Hair follicular keratinocyte (primary cell): Measurements from ENCODE around the gene FAM219A. TPM values are rescaled to one million over a fixed set of nuclear protein-coding genes. Genes with fewer than 3 reads are reported as not detected.

Experiments used
- total RNA-seq: library from RNA; depleted of rRNA; stranded (reverse); fragments of >200 nt; gene quantifications from 2 replicates; pipeline ENCODE4 v1.2.3, GENCODE V29; 2015

The FAM219A gene
- 8.5 and 10.7 TPM in 2 replicates for total RNA-seq

DNA sequence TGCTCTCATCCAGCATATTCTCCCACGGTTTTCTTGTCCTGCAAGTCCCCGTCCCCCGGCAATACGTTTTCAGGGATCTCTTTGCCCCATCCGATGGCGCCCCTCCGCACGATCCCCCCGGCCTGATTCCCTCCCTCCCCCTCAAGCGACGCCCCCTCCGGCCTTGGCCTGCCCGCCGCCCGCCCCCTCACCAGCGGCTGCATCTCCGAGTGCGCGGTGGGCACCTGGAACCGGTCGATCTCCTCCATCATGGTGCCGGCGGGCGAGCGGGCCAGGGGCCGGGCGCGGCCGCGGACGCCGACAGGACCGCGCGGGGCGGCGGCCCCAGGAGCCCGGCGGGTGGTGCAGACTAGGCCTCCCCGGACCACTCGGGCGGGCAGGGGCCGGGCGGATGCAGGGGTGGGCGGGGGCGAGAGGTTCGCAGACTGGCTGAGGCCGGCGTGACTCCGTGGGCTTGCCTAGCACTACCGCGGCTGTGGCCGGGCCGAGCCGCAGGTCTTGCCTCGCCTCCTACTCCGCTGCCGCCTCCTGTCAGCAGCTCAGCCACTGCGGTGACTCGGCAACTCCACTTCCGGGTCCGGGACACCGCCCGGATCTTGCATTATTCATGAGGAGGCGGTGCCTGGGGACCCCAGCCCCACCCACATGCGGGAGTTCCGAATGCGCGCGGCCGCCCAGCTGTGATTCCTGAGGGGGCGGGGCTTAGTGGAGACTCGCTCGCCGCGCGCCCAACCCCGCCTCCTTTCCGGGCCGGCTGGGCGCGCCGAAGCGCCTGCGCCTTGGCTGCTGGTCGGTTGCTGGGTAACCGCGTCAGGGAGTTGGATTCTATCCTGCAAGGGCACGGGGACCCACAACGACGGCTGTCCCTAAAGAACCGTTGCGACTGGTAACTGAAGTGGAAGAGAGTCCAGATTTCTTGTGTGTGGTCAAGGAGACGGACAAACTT lies at the start of gene FAM219A, which contains the start of gene DNAI1:
Gene FAM219A, minus strand, starts transcription at position 558 of the 946 bp plus-strand sequence. Its CDS starts 307 bp downstream, at position 251.
Gene DNAI1, plus strand, starts transcription at position 793 of the 946 bp plus-strand sequence. CDS start 201 bp downstream, outside the sequence.

DNA sequence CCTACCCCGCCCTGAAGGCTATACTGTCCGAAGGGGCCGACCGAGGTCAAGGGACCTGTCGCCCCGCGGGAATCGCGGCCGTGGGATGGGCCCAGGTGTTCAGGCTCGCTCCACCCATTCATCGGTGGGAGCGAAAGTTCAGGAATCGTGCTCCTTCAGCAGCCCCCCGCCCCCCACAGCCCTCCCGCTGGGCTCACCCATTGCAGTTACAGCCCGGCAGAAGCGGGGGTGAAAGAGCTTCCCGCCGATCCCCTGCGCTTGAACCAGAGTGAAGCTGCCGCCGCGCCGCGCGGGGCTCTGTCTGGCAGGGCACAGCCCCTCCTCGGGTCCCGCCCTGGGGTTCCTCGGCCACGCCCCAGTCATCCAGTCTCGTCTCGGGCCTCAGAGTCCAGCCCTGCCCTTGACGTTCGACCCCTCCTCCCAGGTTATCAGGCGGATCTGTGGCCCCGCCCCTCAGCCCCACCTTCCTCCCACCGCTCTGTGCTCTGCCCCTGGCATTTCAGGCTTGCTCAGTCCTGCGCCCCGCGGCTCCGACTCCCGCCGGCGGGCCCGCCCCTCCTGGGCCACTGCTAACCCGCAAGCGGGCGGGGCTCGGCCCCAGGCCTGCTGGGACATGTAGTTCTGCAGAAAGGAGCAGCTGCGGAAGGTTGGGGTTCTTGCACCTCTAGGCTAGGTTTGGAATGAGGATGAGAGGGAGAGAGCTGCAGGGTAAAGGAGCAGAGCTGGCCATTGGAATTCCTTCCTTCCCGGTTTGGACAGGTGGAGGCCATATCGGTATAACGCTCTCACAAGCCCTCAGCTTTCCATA lies 81.6 kb downstream of the FAM219A start, which contains the start of gene MYORG:
Gene MYORG, minus strand, starts transcription at position 303 of the 808 bp plus-strand sequence. CDS start 3,955 bp downstream, outside the sequence.

Other genes with a start within 250 kb of the FAM219A start
- gene KIF24, start 129.3 kb downstream of the FAM219A start, total RNA-seq: 1.2 and 3.2 TPM in 2 replicates
- gene NUDT2, start 129.0 kb downstream of the FAM219A start, total RNA-seq: 45.5 and 49.1 TPM in 2 replicates
- 10.4 and 12.7 TPM in 2 replicates for gene MYORG, start 81.7 kb downstream of the FAM219A start, total RNA-seq
- not detected in 2 replicates for gene DNAI1, start 235 bp upstream of the FAM219A start, total RNA-seq
- gene ENHO, start 64.4 kb upstream of the FAM219A start, total RNA-seq: not detected in 2 replicates
- gene CNTFR, start 131.2 kb upstream of the FAM219A start, total RNA-seq: 0.23 TPM in 1 of 2 replicates, not detected in the other
- 33.7 and 42.5 TPM in 2 replicates for gene RPP25L, start 153.5 kb upstream of the FAM219A start, total RNA-seq
- gene DCTN3, start 161.9 kb upstream of the FAM219A start, total RNA-seq: 132 and 150 TPM in 2 replicates
- gene ARID3C, start 170.5 kb upstream of the FAM219A start, total RNA-seq: 0.31 TPM in 1 of 2 replicates, not detected in the other
- 197 and 248 TPM in 2 replicates for gene SIGMAR1, start 179.2 kb upstream of the FAM219A start, total RNA-seq
- gene GALT, start 188.1 kb upstream of the FAM219A start, total RNA-seq: 24.7 and 39.3 TPM in 2 replicates
- gene IL11RA, start 193.6 kb upstream of the FAM219A start, total RNA-seq: 1.2 and 9.1 TPM in 2 replicates
- gene CCL27, start 204.1 kb upstream of the FAM219A start, total RNA-seq: not detected in 2 replicates
- gene CCL19, start 232.7 kb upstream of the FAM219A start, total RNA-seq: not detected in 2 replicates